Measurements from ENCODE around the gene ABHD2.
A peak's percentile ranks its signal among the peaks of the same experiment; 100 is the strongest.

The ABHD2 gene

GRCh38 chr15:89125088-89125826 lies 37.0 kb downstream of the ABHD2 start:
- H3K27ac ChIP-seq = peak overlapping the region; percentile 62
- TF ChIP-seq, protein P1, sequence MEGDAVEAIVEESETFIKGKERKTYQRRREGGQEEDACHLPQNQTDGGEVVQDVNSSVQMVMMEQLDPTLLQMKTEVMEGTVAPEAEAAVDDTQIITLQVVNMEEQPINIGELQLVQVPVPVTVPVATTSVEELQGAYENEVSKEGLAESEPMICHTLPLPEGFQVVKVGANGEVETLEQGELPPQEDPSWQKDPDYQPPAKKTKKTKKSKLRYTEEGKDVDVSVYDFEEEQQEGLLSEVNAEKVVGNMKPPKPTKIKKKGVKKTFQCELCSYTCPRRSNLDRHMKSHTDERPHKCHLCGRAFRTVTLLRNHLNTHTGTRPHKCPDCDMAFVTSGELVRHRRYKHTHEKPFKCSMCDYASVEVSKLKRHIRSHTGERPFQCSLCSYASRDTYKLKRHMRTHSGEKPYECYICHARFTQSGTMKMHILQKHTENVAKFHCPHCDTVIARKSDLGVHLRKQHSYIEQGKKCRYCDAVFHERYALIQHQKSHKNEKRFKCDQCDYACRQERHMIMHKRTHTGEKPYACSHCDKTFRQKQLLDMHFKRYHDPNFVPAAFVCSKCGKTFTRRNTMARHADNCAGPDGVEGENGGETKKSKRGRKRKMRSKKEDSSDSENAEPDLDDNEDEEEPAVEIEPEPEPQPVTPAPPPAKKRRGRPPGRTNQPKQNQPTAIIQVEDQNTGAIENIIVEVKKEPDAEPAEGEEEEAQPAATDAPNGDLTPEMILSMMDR (IDR thresholded peaks at IDR 0.05) = no peak
- TF ChIP-seq ZFX (IDR thresholded peaks at IDR 0.05; ENCODE audit: borderline replicate concordance) = no peak

DNA sequence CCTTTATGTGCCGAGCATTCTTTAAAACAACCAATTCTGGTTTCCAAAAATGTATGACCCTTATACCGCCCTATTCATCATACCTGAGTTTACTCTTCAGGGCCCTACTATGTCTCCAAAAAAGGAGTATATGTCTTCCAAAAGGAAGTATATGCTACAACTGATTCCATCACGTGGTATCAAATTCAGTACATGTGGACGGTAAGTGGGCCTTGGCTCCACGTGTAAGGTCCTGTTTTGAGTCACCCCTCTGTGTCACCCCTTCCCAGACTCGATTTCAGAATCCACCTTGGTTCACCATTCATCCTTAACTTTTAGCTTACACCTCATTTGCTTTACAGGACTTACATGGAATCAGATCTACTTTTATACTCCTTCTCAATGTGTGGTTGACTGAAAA lies 37.8 kb downstream of the ABHD2 start:
- peak overlapping the region; percentile 62 for H3K27ac ChIP-seq
- TF ChIP-seq, protein P1 (IDR thresholded peaks at IDR 0.05) = no peak
- TF ChIP-seq ZFX (IDR thresholded peaks at IDR 0.05; ENCODE audit: borderline replicate concordance) = no peak

DNA sequence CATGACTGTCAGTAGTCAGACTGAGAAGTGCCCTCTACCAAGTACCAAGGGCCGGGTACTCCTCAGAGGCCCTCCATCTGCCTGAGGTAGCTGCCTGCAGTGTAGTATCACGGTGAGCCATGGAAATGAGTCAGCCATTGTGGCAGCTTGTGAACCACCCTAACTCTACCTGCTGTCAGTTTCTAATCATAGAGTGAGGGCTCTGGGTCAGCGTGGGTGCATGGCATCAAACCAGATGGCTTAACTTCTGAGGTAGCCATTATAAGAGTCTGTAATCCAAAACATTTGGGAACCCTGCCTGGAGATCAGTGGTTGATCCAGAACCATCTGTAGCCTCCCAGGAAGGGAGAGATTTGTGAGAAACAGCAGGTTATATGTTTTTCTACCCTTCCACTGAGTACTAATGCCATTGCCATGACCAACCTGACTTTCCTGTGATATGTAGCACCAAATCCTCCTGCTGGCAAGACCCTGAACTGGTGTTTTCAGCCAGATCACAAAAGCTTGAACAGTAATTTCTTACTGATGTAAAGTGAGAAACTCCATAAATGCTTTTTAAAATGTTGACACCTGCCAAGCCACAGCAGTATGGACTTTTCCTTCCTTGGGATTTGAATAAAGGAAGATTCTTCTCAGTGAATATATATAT lies 38.9 kb downstream of the ABHD2 start:
- H3K27ac ChIP-seq = no peak overlapping the region
- TF ChIP-seq ZFX (IDR thresholded peaks at IDR 0.05; ENCODE audit: borderline replicate concordance) = no peak
- TF ChIP-seq, protein P1 (IDR thresholded peaks at IDR 0.05) = no peak

DNA sequence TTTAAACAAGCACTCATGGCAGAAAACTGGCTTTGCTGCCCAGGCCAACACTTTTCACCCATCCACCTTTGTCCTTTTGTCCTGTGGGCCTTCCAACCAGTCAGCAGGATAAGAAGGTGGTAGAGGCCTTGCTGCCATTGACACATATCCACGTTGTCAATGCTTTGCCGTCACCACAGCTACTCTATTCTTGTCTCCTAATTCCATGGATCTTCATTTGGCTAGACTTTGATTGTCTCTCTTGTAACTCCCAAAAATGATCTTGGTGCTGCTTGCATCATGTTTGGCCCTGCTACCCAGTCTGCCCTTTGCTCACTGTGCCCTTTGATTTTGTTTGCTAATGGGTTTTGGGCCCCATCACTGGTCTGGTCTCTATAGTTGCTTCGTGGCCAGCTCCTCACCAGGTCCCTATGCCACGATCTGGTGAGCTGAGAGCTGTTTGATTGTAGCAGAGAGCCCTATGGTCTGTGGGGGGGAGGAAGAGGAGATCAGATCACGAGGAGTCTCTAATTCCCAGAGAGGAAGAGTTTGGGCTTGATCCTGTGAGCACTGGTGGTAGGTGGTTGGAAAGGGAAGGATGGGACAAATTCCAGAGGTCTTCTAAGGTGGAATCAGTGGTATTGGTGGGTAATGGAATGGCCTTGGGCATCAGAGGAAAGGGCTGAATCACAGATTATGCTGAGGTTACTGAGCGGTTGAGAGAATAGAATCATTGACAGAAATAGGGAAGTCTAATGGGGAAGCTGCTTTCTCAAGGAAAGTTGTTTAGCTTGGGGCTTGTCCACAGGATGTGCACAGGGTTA lies 40.3 kb downstream of the ABHD2 start:
- no peak for TF ChIP-seq ZFX (IDR thresholded peaks at IDR 0.05; ENCODE audit: borderline replicate concordance)
- TF ChIP-seq, protein P1 (IDR thresholded peaks at IDR 0.05) = no peak
- peak overlapping the region; percentile 81 for H3K27ac ChIP-seq

GRCh38 chr15:89129123-89129815 lies 41.0 kb downstream of the ABHD2 start:
- TF ChIP-seq, protein P1 (IDR thresholded peaks at IDR 0.05) = peak; percentile 95
- no peak for TF ChIP-seq ZFX (IDR thresholded peaks at IDR 0.05; ENCODE audit: borderline replicate concordance)
- H3K27ac ChIP-seq = peak overlapping the region; percentile 81

DNA sequence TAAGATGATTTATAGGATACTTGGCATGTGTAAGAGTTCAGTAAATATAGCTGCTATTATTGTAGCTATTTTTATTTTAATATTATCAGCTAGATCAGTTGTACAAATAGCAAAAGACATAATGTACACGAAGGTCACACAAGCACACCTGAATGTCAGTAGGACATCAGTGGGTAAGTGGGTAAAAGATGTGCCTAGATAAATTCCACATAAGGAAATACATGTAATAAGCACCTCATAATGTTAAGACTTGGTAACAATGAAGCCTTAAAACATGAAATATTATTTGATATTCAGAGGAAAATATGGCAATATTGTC lies 41.5 kb downstream of the ABHD2 start:
- peak overlapping the region; percentile 81 for H3K27ac ChIP-seq
- TF ChIP-seq, protein P1 (IDR thresholded peaks at IDR 0.05) = peak; percentile 58
- TF ChIP-seq ZFX (IDR thresholded peaks at IDR 0.05; ENCODE audit: borderline replicate concordance) = no peak

Data from 22Rv1 (cell line).